Stomach (tissue), 4 donors: ENCODE measurements around the gene ADNP2.

Experiments
- EP300 ChIP-seq: sonication (generic); formaldehyde crosslinking; IDR thresholded peaks from one replicate; pipeline ENCODE4 v1.6.1; 2017; ENCODE audit warnings: antibody characterized with exemption
- POLR2A ChIP-seq, 4 donors: fragments of 450-650 bp; IDR thresholded peaks; one replicate each; pipeline ENCODE4 v1.6.1; 2016; ENCODE audit warnings: antibody characterized with exemption in 4 of 4, control low read depth in 2 of 4, mild to moderate bottlenecking in 1 of 4, moderate library complexity in 1 of 4

DNA sequence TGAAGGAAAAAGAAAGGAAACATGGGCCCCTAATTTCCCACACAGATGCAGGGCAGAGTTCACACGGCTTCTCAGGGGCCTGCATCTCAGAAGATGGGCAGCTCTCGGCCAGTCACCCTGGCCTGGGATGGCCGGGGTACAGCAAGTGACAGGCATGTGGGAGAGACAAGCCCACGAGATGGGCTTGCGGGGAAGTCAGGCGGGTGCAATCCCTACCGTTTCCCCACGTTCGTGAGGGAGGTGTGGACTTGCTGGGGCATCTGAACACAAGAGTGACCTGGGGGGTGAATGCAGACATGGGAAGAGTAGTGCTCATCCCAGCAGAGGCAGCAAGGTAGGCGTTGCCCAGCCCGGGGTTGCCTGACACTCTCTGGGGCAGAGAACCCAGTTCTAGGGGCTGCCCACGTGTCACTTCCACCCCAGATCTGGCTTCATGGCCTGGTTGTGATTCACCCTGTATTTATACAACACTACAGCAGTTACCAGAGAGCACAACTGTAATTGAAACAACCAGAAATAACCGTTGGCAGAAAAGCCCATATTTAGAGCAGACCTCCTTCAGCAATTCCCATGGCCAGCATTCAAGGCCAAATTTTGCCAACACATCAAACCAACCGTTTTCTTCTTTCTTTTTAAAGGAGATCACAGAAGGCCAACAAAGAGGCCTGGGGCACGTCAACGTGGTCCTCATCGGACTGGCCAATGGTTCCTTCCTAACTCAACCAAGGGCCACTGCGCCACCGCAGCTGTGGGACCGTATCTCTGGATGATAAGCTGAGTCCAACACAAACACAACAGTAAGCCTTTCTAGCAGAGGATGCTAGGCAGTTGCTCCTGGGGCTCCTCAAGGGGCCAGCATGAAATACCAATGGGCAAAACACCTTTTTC lies 79.8 kb downstream of the ADNP2 start:
- TF ChIP-seq EP300: no peak
- TF ChIP-seq POLR2A (IDR thresholded peaks at IDR 0.05): no peak
